SH-SY5Y (cell line): ENCODE measurements around the gene FOXN3.

ENCODE experiments used
- GATA2 ChIP-seq: IDR thresholded peaks from 2 replicates; pipeline ENCODE4 v1.6.1; 2011; ENCODE audit warnings: mild to moderate bottlenecking, low read depth, low read length
- GATA3 ChIP-seq: IDR thresholded peaks from 2 replicates; pipeline ENCODE4 v1.6.1; 2011; ENCODE audit warnings: low read depth, mild to moderate bottlenecking, low read length, moderate library complexity

DNA sequence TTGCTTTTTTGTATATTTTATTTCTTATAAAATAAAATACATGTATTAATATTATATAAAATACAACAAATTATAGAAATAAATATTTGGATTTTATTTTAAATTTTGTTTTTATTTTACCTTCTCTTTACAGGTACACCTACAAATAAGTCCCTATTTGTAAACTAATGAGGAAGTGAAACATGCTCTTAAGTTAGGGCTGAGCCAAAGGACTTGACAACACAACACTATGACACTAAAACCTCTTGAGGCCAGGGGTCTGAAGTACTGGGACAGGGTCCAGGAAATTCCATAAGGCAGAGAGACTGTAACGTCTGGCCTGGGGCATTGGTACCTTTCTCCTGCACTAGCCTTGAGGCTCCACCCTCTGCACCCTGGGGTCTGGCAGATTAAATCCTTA, 293.2 kb downstream of the FOXN3 start:
- TF ChIP-seq GATA2 (no peak), GATA3 (no peak)
